Measurements from ENCODE around the gene IL11. TPM values are rescaled to one million over a fixed set of nuclear protein-coding genes. Genes with fewer than 3 reads are reported as not detected.
A peak's percentile ranks its signal among the peaks of the same experiment; 100 is the strongest.

The IL11 gene
- total and polyA plus RNA-seq, 2 of the 13 experiments (the other 11 are each of a cell fraction or from before 2014, with no cell fraction given) = 2.5 to 2.9 TPM

DNA sequence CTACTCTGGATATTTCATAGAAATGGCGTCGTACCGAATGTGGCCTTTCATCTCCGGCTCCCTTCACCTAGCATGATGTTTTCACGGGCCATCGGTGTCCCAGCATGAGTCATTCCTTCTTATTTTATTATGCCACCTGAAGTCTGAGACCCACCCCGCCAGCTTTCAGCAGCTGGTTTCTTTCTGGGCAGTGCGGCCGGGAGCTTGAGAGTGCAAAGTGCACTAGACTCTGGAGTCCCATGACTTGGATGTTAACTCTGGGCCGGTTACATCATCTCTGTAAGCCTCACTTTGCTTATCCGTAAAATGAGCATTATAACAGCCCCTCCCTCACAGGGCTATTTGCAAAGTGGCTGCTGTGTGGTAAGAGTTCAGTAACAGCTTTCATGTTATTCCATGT is 36.4 kb downstream of the IL11 start (continued):
- TF ChIP-seq, protein P1, sequence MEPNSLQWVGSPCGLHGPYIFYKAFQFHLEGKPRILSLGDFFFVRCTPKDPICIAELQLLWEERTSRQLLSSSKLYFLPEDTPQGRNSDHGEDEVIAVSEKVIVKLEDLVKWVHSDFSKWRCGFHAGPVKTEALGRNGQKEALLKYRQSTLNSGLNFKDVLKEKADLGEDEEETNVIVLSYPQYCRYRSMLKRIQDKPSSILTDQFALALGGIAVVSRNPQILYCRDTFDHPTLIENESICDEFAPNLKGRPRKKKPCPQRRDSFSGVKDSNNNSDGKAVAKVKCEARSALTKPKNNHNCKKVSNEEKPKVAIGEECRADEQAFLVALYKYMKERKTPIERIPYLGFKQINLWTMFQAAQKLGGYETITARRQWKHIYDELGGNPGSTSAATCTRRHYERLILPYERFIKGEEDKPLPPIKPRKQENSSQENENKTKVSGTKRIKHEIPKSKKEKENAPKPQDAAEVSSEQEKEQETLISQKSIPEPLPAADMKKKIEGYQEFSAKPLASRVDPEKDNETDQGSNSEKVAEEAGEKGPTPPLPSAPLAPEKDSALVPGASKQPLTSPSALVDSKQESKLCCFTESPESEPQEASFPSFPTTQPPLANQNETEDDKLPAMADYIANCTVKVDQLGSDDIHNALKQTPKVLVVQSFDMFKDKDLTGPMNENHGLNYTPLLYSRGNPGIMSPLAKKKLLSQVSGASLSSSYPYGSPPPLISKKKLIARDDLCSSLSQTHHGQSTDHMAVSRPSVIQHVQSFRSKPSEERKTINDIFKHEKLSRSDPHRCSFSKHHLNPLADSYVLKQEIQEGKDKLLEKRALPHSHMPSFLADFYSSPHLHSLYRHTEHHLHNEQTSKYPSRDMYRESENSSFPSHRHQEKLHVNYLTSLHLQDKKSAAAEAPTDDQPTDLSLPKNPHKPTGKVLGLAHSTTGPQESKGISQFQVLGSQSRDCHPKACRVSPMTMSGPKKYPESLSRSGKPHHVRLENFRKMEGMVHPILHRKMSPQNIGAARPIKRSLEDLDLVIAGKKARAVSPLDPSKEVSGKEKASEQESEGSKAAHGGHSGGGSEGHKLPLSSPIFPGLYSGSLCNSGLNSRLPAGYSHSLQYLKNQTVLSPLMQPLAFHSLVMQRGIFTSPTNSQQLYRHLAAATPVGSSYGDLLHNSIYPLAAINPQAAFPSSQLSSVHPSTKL (CRISPR knock-in tag; IDR thresholded peaks at IDR 0.05) = peak; percentile 85
- TF ChIP-seq, protein P2, sequence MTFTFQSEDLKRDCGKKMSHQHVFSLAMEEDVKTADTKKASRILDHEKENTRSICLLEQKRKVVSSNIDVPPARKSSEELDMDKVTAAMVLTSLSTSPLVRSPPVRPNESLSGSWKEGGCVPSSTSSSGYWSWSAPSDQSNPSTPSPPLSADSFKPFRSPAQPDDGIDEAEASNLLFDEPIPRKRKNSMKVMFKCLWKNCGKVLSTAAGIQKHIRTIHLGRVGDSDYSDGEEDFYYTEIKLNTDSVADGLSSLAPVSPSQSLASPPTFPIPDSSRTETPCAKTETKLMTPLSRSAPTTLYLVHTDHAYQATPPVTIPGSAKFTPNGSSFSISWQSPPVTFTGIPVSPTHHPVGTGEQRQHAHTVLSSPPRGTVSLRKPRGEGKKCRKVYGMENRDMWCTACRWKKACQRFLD (CRISPR knock-in tag; IDR thresholded peaks at IDR 0.05; ENCODE audit: borderline replicate concordance) = no peak
- TF ChIP-seq ZNF792 (CRISPR knock-in tag; IDR thresholded peaks at IDR 0.05) (peak; percentile 22; the same call in 1 of the 2 replicates), HOXA3 (CRISPR knock-in tag; IDR thresholded peaks at IDR 0.05) (0 out of 2 replicates have a peak, but pooled peaks have one; percentile 42), DNMT1 (CRISPR knock-in tag; IDR thresholded peaks at IDR 0.05) (no peak), ZNF607 (CRISPR knock-in tag; IDR thresholded peaks at IDR 0.05; ENCODE audit: borderline replicate concordance) (0 out of 2 replicates have a peak, but pooled peaks have one; percentile 20), ATF7 (IDR thresholded peaks at IDR 0.05) (peak; percentile 65), ATF7 (CRISPR knock-in tag; IDR thresholded peaks at IDR 0.05) (peak; percentile 63; the same call in 1 of the 2 replicates), MIER2 (CRISPR knock-in tag; IDR thresholded peaks at IDR 0.05) (0 out of 2 replicates have a peak, but pooled peaks have one; percentile 22), NFE2L2 (IDR thresholded peaks at IDR 0.05; ENCODE audit: low read length) (no peak), ETV5 (CRISPR knock-in tag; IDR thresholded peaks at IDR 0.05; ENCODE audit: borderline replicate concordance) (peak; percentile 19; the same call in 1 of the 2 replicates), HMG20A (CRISPR knock-in tag; IDR thresholded peaks at IDR 0.05; ENCODE audit: borderline replicate concordance) (peak; percentile 37; the same call in 1 of the 2 replicates), ZNF670 (CRISPR knock-in tag; IDR thresholded peaks at IDR 0.05; ENCODE audit: borderline replicate concordance) (peak; percentile 46; the same call in 1 of the 2 replicates), HDAC2 (CRISPR knock-in tag; IDR thresholded peaks at IDR 0.05) (peak; percentile 60)
- TF ChIP-seq, protein P3, sequence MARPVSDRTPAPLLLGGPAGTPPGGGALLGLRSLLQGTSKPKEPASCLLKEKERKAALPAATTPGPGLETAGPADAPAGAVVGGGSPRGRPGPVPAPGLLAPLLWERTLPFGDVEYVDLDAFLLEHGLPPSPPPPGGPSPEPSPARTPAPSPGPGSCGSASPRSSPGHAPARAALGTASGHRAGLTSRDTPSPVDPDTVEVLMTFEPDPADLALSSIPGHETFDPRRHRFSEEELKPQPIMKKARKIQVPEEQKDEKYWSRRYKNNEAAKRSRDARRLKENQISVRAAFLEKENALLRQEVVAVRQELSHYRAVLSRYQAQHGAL (CRISPR knock-in tag; IDR thresholded peaks at IDR 0.05; ENCODE audit: not compliant biosample characterization) = no peak
- TF ChIP-seq, protein P4, sequence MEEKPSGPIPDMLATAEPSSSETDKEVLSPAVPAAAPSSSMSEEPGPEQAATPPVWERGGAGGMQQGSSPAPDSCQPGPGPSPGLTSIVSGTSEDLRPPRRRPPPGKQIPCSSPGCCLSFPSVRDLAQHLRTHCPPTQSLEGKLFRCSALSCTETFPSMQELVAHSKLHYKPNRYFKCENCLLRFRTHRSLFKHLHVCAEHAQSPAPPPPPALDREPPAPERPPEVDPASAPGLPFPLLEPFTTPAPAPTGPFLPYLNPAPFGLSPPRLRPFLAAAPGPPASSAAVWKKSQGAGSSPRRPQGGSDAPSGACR (CRISPR knock-in tag; IDR thresholded peaks at IDR 0.05) = peak; percentile 60; the same call in 1 of the 2 replicates
- TF ChIP-seq, protein P5, sequence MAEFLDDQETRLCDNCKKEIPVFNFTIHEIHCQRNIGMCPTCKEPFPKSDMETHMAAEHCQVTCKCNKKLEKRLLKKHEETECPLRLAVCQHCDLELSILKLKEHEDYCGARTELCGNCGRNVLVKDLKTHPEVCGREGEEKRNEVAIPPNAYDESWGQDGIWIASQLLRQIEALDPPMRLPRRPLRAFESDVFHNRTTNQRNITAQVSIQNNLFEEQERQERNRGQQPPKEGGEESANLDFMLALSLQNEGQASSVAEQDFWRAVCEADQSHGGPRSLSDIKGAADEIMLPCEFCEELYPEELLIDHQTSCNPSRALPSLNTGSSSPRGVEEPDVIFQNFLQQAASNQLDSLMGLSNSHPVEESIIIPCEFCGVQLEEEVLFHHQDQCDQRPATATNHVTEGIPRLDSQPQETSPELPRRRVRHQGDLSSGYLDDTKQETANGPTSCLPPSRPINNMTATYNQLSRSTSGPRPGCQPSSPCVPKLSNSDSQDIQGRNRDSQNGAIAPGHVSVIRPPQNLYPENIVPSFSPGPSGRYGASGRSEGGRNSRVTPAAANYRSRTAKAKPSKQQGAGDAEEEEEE (CRISPR knock-in tag; IDR thresholded peaks at IDR 0.05; ENCODE audit: borderline replicate concordance) = no peak
- TF ChIP-seq, protein P6, sequence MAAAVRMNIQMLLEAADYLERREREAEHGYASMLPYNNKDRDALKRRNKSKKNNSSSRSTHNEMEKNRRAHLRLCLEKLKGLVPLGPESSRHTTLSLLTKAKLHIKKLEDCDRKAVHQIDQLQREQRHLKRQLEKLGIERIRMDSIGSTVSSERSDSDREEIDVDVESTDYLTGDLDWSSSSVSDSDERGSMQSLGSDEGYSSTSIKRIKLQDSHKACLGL (CRISPR knock-in tag; IDR thresholded peaks at IDR 0.05) = no peak
- TF ChIP-seq, protein P7, sequence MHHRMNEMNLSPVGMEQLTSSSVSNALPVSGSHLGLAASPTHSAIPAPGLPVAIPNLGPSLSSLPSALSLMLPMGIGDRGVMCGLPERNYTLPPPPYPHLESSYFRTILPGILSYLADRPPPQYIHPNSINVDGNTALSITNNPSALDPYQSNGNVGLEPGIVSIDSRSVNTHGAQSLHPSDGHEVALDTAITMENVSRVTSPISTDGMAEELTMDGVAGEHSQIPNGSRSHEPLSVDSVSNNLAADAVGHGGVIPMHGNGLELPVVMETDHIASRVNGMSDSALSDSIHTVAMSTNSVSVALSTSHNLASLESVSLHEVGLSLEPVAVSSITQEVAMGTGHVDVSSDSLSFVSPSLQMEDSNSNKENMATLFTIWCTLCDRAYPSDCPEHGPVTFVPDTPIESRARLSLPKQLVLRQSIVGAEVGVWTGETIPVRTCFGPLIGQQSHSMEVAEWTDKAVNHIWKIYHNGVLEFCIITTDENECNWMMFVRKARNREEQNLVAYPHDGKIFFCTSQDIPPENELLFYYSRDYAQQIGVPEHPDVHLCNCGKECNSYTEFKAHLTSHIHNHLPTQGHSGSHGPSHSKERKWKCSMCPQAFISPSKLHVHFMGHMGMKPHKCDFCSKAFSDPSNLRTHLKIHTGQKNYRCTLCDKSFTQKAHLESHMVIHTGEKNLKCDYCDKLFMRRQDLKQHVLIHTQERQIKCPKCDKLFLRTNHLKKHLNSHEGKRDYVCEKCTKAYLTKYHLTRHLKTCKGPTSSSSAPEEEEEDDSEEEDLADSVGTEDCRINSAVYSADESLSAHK (CRISPR knock-in tag; IDR thresholded peaks at IDR 0.05; ENCODE audit: borderline replicate concordance) = no peak
